ENCODE results near the gene BAIAP2L1. TPM values are rescaled to one million over a fixed set of nuclear protein-coding genes. Genes with fewer than 3 reads are reported as not detected.

Gene BAIAP2L1
- polyA plus RNA-seq, 3 donors = 5.3 to 14.0 (median 5.4) TPM

DNA sequence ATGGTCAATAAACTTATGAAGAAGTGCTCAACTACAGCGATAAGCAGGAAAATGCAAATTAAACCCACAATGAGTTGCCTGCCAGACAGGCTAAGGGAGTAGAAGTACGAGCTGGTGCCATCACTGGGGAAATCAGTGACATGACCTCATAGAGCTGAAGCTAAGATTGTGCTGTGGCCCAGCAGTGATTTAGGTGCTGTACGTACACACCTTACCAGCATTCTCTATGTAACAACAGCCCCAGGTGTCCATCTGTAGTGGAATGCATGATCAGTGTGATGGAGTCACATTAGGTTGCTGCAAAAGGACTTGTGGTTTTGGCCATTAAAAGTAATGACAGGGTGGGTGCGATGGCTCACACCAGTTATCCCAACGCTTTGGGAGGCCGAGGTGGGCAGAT lies 143.2 kb downstream of the BAIAP2L1 start:
- WGBS, 3 donors = 87 to 96% (median 95%) methylated on average over 6 of the region's 6 CpGs
- no peak overlapping the region for H3K27ac ChIP-seq (ENCODE audit: low read depth, low read length)

GRCh38 chr7:98256431-98256830 lies 144.5 kb downstream of the BAIAP2L1 start:
- H3K27ac ChIP-seq (ENCODE audit: low read depth, low read length) = no peak overlapping the region
- 91 to 96% (median 94%) methylated on average over 7 of the region's 7 CpGs for WGBS, 3 donors

DNA sequence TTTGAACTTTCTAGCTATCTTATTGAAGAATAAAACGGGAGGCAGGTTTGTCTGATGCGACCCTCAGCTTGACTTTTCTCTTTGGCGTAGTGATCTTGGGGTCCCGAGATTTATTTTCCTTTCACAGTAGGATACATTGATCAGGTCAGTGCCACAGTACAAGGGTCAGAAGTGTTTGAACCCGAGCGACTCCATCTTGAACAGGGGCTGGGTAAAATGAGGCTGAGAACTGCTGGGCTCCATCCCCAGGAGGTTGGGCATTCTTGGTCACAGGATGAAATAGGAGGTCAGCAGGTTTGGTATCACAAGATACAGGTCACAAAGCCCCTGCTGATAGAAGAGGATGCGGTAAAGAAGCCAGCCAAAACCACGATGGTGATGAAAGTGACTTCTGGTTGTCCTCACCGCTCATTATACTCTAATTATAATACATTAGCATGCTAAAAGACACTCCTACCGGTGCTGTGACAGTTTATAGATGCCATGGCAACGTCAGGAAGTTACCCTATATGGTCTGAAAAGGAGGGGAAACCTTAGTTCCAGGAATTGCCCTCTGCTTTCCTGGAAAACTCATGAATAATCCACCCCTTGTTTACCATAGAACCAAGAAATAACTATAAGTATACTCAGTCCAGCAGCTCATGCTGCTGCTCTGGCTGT lies 145.8 kb downstream of the BAIAP2L1 start:
- 76 to 83% (median 76%) methylated on average over 11 of the region's 11 CpGs for WGBS, 3 donors
- no peak overlapping the region for H3K27ac ChIP-seq (ENCODE audit: low read depth, low read length)

GRCh38 chr7:98254516-98254915 lies 146.4 kb downstream of the BAIAP2L1 start:
- H3K27ac ChIP-seq (ENCODE audit: low read depth, low read length) = no peak overlapping the region
- WGBS, 3 donors = 83 to 95% (median 91%) methylated on average over 4 of the region's 4 CpGs

- 13 to 28% (median 27%) methylated on average over 25 to 32 of the region's 32 CpGs for WGBS, 3 donors
Observed at GRCh38 chr7:98252425-98253054, 148.3 kb downstream of the BAIAP2L1 start.

DNA sequence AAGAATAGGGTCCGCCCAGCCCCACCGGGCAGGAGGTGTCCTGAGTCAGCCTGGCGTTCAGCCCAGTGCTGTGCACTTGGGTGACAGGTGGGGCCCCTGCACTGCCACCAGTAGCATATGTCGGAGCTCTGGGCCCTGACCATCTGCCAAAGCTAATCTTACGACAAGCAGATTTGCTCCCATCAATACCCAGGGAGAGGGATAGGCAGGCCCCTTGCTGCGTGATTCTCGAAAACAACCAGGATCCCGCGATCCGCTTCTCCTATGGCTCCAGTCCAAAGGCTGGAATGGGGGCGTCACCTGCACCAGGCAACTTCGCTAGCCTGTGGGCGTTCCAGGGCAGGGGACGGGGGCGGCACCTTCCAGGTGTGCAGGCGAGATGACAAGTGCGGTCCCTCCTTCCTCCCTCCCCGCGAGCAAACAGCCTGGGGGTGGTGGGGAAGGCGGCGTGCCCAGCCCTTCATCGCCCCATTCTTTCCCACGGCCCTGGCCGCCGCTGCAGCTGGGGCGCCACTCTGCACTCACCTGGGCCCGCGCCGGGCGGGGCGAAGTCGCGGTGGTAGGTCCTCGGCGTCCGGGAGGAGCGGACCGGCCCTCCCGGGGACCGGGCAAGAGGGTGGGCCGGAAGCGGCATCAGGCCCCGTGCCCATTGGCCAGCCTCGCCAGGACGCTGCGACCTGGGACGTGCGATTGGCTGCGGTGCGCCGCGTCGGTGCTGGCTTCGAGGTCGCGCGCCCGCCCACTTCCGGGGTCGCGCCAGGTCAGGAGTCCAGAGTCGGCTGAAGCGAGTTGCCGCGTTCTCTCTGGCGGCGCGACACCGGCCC lies 149.1 kb downstream of the BAIAP2L1 start, which contains the start of gene TECPR1:
Gene TECPR1, minus strand, starts transcription at position 632 of the 824 bp plus-strand sequence. CDS start 6,086 bp downstream, outside the sequence.
- 0 to 1% (median 1%) methylated on average over 37 to 69 of the region's 69 CpGs for WGBS, 3 donors
- H3K27ac ChIP-seq (ENCODE audit: low read depth, low read length) = no peak within 1 kb of the TSS

More at GRCh38 chr7:98252425-98253054, 148.3 kb downstream of the BAIAP2L1 start:
- no peak overlapping the region for H3K27ac ChIP-seq (ENCODE audit: low read depth, low read length)

GRCh38 chr7:98251231-98251600 lies 149.7 kb downstream of the BAIAP2L1 start:
- 6 to 32% (median 25%) methylated on average over 9 of the region's 9 CpGs for WGBS, 3 donors
- H3K27ac ChIP-seq (ENCODE audit: low read depth, low read length) = no peak overlapping the region

GRCh38 chr7:98250789-98251188 lies 150.1 kb downstream of the BAIAP2L1 start:
- H3K27ac ChIP-seq (ENCODE audit: low read depth, low read length) = no peak overlapping the region
- WGBS, 3 donors = 10 to 49% (median 45%) methylated on average over 3 of the region's 3 CpGs

DNA sequence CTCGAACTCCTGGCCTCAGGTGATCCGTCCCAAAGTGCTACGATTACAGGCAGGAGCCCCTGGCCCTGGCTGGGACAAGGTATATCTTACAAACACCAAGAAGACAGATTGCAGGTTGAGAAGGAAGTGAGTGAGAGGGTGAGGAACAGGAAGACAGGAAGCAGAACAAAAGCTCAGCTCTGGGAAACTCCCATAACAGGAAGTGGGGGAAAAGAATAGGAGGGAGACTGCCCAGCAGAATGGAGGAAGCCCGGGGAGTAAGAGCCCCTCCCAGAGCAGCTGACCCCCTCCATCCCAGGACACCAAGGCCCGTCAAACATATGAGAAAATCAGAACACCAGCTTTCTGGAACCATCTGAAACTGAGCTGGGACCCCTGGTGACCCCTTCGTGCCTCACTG lies 151.8 kb downstream of the BAIAP2L1 start:
- WGBS, 3 donors = 68 to 77% (median 74%) methylated on average over 6 of the region's 6 CpGs
- H3K27ac ChIP-seq (ENCODE audit: low read depth, low read length) = no peak overlapping the region

GRCh38 chr7:98248156-98248555 lies 152.7 kb downstream of the BAIAP2L1 start:
- 93 to 95% (median 94%) methylated on average over 11 to 12 of the region's 12 CpGs for WGBS, 3 donors
- H3K27ac ChIP-seq (ENCODE audit: low read depth, low read length) = no peak overlapping the region

- 94 to 96% (median 95%) methylated on average over 14 of the region's 14 CpGs for WGBS, 3 donors
- H3K27ac ChIP-seq (ENCODE audit: low read depth, low read length) = no peak overlapping the region
Observed at GRCh38 chr7:98244871-98245270, 156.0 kb downstream of the BAIAP2L1 start.

DNA sequence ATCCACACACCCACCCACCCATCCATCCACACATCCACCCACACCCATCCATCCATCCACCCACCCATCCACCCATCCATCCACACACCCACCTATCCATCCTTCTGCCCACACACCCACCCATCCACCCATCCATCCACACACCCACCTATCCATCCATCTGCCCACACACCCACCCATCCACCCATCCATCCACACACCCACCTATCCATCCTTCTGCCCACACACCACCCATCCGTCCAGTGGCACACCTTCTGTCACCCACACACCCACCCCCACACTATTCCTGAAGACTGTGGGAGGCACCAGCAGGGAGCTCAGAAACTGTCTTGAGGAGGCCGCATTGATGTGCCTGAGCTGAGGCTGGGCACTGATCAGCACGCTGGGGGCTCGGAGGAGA lies 158.0 kb downstream of the BAIAP2L1 start:
- WGBS, 3 donors = 90 to 94% (median 93%) methylated on average over 3 to 4 of the region's 4 CpGs
- H3K27ac ChIP-seq (ENCODE audit: low read depth, low read length) = no peak overlapping the region

DNA sequence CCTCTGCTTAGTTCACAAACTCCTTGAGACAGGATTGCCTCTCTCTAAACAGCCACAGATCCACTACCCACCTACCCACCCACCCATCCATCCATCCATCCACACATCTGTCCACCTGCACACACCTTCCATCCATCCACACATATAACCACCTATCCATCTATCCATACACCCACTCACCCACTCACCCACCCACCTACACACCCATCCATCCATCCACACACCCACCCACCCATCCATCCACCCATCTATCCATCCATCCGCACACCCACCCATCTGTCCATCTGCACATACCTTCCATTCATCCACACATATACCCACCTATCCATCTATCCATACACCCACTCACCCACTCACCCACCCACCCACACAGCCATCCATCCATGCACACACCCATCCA lies 158.5 kb downstream of the BAIAP2L1 start:
- no peak overlapping the region for H3K27ac ChIP-seq (ENCODE audit: low read depth, low read length)
- 94 to 100% (median 100%) methylated on average over 1 of the region's 1 CpG for WGBS, 3 donors

DNA sequence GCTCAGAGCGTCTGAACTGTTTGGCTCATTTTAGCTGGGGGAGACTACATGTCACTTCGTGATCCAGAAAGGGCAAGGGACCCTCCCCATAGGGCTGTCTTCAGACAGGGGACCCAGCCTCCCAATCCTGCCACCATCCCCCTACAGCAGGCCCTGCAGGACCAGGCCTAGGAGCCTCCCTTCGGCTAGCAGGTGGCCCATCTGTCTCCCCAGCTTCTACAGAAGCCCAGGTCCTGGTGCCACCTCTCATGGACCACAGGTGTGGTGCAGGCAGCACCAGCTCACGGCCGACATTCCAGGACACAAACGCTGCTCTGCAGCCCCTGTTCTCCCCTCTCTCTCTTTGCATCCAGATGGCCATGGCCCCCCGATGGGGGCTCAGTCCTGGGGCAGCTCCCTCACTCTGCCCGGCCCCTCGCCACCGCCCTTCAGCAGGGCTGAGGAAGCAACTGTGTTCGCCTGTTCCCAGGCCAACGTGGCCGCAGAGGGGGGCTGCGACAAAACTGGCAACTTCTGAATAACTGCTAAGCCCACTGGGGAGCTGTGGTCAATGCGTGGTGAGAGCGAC lies 159.1 kb downstream of the BAIAP2L1 start:
- WGBS, 3 donors = 78 to 90% (median 85%) methylated on average over 16 of the region's 16 CpGs
- H3K27ac ChIP-seq (ENCODE audit: low read depth, low read length) = no peak overlapping the region

Other genes starting within 250 kb of the BAIAP2L1 start
- 100 to 1,000 TPM in 1 of 3 donors, 1 to 10 TPM in 1, not detected in 1; 3.4 to 413 TPM for gene BHLHA15, start 189.7 kb downstream of the BAIAP2L1 start, polyA plus RNA-seq
- gene TECPR1, start 148.9 kb downstream of the BAIAP2L1 start, polyA plus RNA-seq = 10 to 100 TPM; 15.2 to 21.7 (median 19.0) TPM
- gene BRI3, start 119.4 kb downstream of the BAIAP2L1 start, polyA plus RNA-seq = 100 to 1,000 TPM; 173 to 360 (median 179) TPM
- gene NPTX2, start 216.2 kb upstream of the BAIAP2L1 start, polyA plus RNA-seq = 10 to 100 TPM in 1 of 3 donors, 1 to 10 TPM in 2; 3.3 to 10.3 (median 8.4) TPM